HEK293 (cell line): Measurements from ENCODE around the gene IMPACT.
A peak's percentile ranks its signal among the peaks of the same experiment; 100 is the strongest.

ENCODE experiments used
- CTCF ChIA-PET: fragments of 350-600 bp; formaldehyde crosslinking; extraction: SDS; loops from one replicate; lab custom pipeline; 2021; ENCODE audit warnings: antibody characterized with exemption; lab: Yijun Ruan, JAX
- POLR2A ChIA-PET: fragments of 300-600 bp; formaldehyde crosslinking; extraction: SDS; loops from one replicate; lab custom pipeline; 2020; ENCODE audit warnings: antibody characterized with exemption, inconsistent platforms; lab: Yijun Ruan, JAX
- H3K27ac ChIP-seq: fragments of 200-500 bp; sonication (Bioruptor generic); 2 replicates; pipeline ENCODE4 v1.5.1; 2014; ENCODE audit warnings: low read depth, low read length, control low read depth, inconsistent platforms; ENCODE audit errors: extremely low read depth
- H3K36me3 ChIP-seq, 2 experiments: fragments of 200-500 bp in 1 of 2; sonication (Bioruptor generic) in 1 of 2; 1 replicate in 1 of 2; 2 replicates in 1 of 2; pipeline ENCODE4 v1.5.1; 2014 to 2017; ENCODE audit warnings: inconsistent platforms in 2 of 2, low read length in 2 of 2; ENCODE audit not compliant: control insufficient read depth in 2 of 2, insufficient read depth in 1 of 2
- H3K4me1 ChIP-seq: fragments of 200-500 bp; sonication (Bioruptor generic); 2 replicates; pipeline ENCODE4 v1.5.1; 2014; ENCODE audit warnings: mild to moderate bottlenecking, low read length, inconsistent platforms; ENCODE audit not compliant: control insufficient read depth, insufficient read depth
- H3K4me3 ChIP-seq: 2 replicates; pipeline ENCODE4 v1.5.1; 2011; ENCODE audit warnings: low read depth, mild to moderate bottlenecking, control low read depth, low read length, moderate library complexity
- H3K9me3 ChIP-seq: fragments of 200-500 bp; sonication (Bioruptor generic); 2 replicates; pipeline ENCODE4 v1.5.1; 2014; ENCODE audit warnings: low read depth, low read length, inconsistent platforms; ENCODE audit not compliant: control insufficient read depth, insufficient read depth
- BCL11A ChIP-seq: fragments of 450-650 bp; formaldehyde crosslinking; IDR thresholded peaks from 2 replicates; pipeline ENCODE4 v1.5.1; 2016; ENCODE audit warnings: low read depth, missing biosample characterization, missing genetic modification characterization
- FEZF1 ChIP-seq: fragments of 450-650 bp; formaldehyde crosslinking; IDR thresholded peaks from 2 replicates; pipeline ENCODE4 v1.5.1; 2016; ENCODE audit warnings: missing biosample characterization, missing genetic modification characterization
- KLF16 ChIP-seq: fragments of 450-650 bp; formaldehyde crosslinking; IDR thresholded peaks from 2 replicates; pipeline ENCODE4 v1.5.1; 2017; ENCODE audit warnings: missing biosample characterization, missing genetic modification characterization
- KLF8 ChIP-seq: fragments of 450-650 bp; formaldehyde crosslinking; IDR thresholded peaks from 2 replicates; pipeline ENCODE4 v1.5.1; 2016; ENCODE audit warnings: missing biosample characterization, missing genetic modification characterization
- PRDM6 ChIP-seq: fragments of 450-650 bp; formaldehyde crosslinking; IDR thresholded peaks from 2 replicates; pipeline ENCODE4 v1.5.1; 2017; ENCODE audit warnings: missing biosample characterization, missing genetic modification characterization
- SCRT1 ChIP-seq: fragments of 450-650 bp; formaldehyde crosslinking; IDR thresholded peaks from 2 replicates; pipeline ENCODE4 v1.5.1; 2016; ENCODE audit warnings: missing biosample characterization, missing genetic modification characterization, borderline replicate concordance
- SCRT2 ChIP-seq: fragments of 450-650 bp; formaldehyde crosslinking; IDR thresholded peaks from 2 replicates; pipeline ENCODE4 v1.5.1; 2016; ENCODE audit warnings: missing biosample characterization, missing genetic modification characterization
- ZNF133 ChIP-seq: fragments of 450-650 bp; formaldehyde crosslinking; IDR thresholded peaks from 2 replicates; pipeline ENCODE4 v1.5.1; 2016; ENCODE audit warnings: missing biosample characterization, missing genetic modification characterization
- ZNF2 ChIP-seq: fragments of 450-650 bp; formaldehyde crosslinking; IDR thresholded peaks from 2 replicates; pipeline ENCODE4 v1.5.1; 2016; ENCODE audit warnings: missing biosample characterization, missing genetic modification characterization
- ZNF223 ChIP-seq: fragments of 450-650 bp; formaldehyde crosslinking; IDR thresholded peaks from 2 replicates; pipeline ENCODE4 v1.5.1; 2016; ENCODE audit warnings: missing biosample characterization, missing genetic modification characterization
- ZNF280C ChIP-seq: fragments of 450-650 bp; formaldehyde crosslinking; IDR thresholded peaks from 2 replicates; pipeline ENCODE4 v1.5.1; 2016; ENCODE audit warnings: missing biosample characterization, missing genetic modification characterization
- ZNF501 ChIP-seq: fragments of 450-650 bp; formaldehyde crosslinking; IDR thresholded peaks from 2 replicates; pipeline ENCODE4 v1.5.1; 2016; ENCODE audit warnings: missing biosample characterization, missing genetic modification characterization
- ZNF658 ChIP-seq: fragments of 450-650 bp; formaldehyde crosslinking; IDR thresholded peaks from 2 replicates; pipeline ENCODE4; 2016; ENCODE audit warnings: missing biosample characterization, missing genetic modification characterization
- ZNF704 ChIP-seq: fragments of 450-650 bp; formaldehyde crosslinking; IDR thresholded peaks from 2 replicates; pipeline ENCODE4 v1.5.1; 2016; ENCODE audit warnings: missing biosample characterization, missing genetic modification characterization
- TF ChIP-seq, protein P1 (sequence below): fragments of 450-650 bp; formaldehyde crosslinking; IDR thresholded peaks from 2 replicates; pipeline ENCODE4 v1.5.1; 2016; ENCODE audit warnings: missing biosample characterization, missing genetic modification characterization, borderline replicate concordance
- TF ChIP-seq, protein P2 (sequence below): fragments of 450-650 bp; formaldehyde crosslinking; IDR thresholded peaks from 2 replicates; pipeline ENCODE4 v1.5.1; 2016; ENCODE audit warnings: missing biosample characterization, missing genetic modification characterization
- TF ChIP-seq, protein P3 (sequence below): fragments of 450-650 bp; formaldehyde crosslinking; IDR thresholded peaks from 2 replicates; pipeline ENCODE4 v1.5.1; 2016; ENCODE audit warnings: missing biosample characterization, missing genetic modification characterization
- TF ChIP-seq, protein P4 (sequence below): fragments of 450-650 bp; formaldehyde crosslinking; IDR thresholded peaks from 2 replicates; pipeline ENCODE4 v1.5.1; 2017; ENCODE audit warnings: missing biosample characterization, missing genetic modification characterization
- TF ChIP-seq, protein P5 (sequence below): fragments of 450-650 bp; IDR thresholded peaks from 2 replicates; pipeline ENCODE4 v1.5.1; 2018; ENCODE audit warnings: missing biosample characterization, missing genetic modification characterization

The IMPACT gene

DNA sequence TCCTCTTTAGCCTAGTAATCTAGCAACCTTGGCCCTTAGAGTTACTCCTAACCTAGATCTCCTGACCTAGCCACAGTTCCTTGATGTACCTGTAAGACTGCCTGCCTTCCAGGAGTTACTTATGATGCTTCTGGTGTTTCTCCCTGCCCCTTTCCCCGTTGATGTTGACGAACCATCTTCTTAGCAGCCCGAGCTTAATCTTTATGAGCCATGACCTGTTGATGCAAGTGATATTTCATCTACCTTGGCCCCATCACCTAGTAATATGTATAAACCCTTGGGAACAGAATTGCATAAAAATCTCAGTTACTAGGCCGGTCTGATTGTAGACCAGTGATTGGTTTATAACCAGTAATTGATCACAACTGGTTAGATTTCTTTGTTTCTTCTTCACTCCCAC is 2.7 kb downstream of the IMPACT start:
- no peak overlapping the region for H3K27ac ChIP-seq
- TF ChIP-seq SCRT2 (tag by site-specific recombination) (peak; percentile 83), KLF8 (tag by site-specific recombination) (no peak), ZNF704 (tag by site-specific recombination) (no peak), BCL11A (tag by site-specific recombination) (no peak), KLF16 (no peak), SCRT1 (peak; percentile 67)
- TF ChIP-seq, protein P1, sequence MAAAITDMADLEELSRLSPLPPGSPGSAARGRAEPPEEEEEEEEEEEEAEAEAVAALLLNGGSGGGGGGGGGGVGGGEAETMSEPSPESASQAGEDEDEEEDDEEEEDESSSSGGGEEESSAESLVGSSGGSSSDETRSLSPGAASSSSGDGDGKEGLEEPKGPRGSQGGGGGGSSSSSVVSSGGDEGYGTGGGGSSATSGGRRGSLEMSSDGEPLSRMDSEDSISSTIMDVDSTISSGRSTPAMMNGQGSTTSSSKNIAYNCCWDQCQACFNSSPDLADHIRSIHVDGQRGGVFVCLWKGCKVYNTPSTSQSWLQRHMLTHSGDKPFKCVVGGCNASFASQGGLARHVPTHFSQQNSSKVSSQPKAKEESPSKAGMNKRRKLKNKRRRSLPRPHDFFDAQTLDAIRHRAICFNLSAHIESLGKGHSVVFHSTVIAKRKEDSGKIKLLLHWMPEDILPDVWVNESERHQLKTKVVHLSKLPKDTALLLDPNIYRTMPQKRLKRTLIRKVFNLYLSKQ (tag by site-specific recombination), result no peak
- H3K4me1 ChIP-seq, result no peaks in the 10 kb centered on the region
- POLR2A ChIA-PET, result interaction anchor here (1.1 kb wide), 1 partner anchor 31 kb away, joined by 7 read pairs; the partner anchor contains the start of gene OSBPL1A
- H3K4me3 ChIP-seq, result no peak overlapping the region
- CTCF ChIA-PET, result interaction anchor here (0.6 to 1.9 kb wide), 8 partner anchors 7 to 60 kb away, joined by 3 to 8 read pairs (median 4); no protein-coding TSS in a partner anchor
- H3K9me3 ChIP-seq, result no peaks in the 10 kb centered on the region
- peaks cover 22 to 28% of the 10 kb centered on the region in 2 experiments for H3K36me3 ChIP-seq

- CTCF ChIA-PET, result interaction anchor here (0.8 to 1.7 kb wide), 4 partner anchors 10 to 59 kb away, joined by 3 to 4 read pairs (median 4); no protein-coding TSS in a partner anchor
- Histone ChIP-seq H3K36me3 (peaks cover 41 to 54% of the 10 kb centered on the region in 2 experiments), H3K4me1 (no peaks in the 10 kb centered on the region), H3K9me3 (no peaks in the 10 kb centered on the region), H3K4me3 (no peak overlapping the region), H3K27ac (no peak overlapping the region)
- POLR2A ChIA-PET, result interaction anchor here (0.7 to 0.8 kb wide), 2 partner anchors 35 to 356 kb away, joined by 5 read pairs; partner anchors contain the start of gene OSBPL1A
- TF ChIP-seq ZNF280C (tag by site-specific recombination) (no peak), ZNF658 (tag by site-specific recombination) (no peak), ZNF501 (tag by site-specific recombination) (no peak), ZNF2 (tag by site-specific recombination) (no peak), PRDM6 (tag by site-specific recombination) (no peak), ZNF133 (tag by site-specific recombination) (no peak), ZNF223 (tag by site-specific recombination) (no peak), FEZF1 (no peak)
- TF ChIP-seq, protein P2, sequence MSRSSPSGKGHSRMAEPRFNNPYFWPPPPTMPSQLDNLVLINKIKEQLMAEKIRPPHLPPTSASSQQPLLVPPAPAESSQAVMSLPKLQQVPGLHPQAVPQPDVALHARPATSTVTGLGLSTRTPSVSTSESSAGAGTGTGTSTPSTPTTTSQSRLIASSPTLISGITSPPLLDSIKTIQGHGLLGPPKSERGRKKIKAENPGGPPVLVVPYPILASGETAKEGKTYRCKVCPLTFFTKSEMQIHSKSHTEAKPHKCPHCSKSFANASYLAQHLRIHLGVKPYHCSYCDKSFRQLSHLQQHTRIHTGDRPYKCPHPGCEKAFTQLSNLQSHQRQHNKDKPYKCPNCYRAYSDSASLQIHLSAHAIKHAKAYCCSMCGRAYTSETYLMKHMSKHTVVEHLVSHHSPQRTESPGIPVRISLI (tag by site-specific recombination), result no peak
- TF ChIP-seq, protein P3, sequence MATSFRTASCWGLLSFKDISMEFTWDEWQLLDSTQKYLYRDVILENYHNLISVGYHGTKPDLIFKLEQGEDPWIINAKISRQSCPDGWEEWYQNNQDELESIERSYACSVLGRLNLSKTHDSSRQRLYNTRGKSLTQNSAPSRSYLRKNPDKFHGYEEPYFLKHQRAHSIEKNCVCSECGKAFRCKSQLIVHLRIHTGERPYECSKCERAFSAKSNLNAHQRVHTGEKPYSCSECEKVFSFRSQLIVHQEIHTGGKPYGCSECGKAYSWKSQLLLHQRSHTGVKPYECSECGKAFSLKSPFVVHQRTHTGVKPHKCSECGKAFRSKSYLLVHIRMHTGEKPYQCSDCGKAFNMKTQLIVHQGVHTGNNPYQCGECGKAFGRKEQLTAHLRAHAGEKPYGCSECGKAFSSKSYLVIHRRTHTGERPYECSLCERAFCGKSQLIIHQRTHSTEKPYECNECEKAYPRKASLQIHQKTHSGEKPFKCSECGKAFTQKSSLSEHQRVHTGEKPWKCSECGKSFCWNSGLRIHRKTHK (tag by site-specific recombination), result no peak
- TF ChIP-seq, protein P4, sequence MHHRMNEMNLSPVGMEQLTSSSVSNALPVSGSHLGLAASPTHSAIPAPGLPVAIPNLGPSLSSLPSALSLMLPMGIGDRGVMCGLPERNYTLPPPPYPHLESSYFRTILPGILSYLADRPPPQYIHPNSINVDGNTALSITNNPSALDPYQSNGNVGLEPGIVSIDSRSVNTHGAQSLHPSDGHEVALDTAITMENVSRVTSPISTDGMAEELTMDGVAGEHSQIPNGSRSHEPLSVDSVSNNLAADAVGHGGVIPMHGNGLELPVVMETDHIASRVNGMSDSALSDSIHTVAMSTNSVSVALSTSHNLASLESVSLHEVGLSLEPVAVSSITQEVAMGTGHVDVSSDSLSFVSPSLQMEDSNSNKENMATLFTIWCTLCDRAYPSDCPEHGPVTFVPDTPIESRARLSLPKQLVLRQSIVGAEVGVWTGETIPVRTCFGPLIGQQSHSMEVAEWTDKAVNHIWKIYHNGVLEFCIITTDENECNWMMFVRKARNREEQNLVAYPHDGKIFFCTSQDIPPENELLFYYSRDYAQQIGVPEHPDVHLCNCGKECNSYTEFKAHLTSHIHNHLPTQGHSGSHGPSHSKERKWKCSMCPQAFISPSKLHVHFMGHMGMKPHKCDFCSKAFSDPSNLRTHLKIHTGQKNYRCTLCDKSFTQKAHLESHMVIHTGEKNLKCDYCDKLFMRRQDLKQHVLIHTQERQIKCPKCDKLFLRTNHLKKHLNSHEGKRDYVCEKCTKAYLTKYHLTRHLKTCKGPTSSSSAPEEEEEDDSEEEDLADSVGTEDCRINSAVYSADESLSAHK (tag by site-specific recombination), result no peak
- TF ChIP-seq, protein P5, sequence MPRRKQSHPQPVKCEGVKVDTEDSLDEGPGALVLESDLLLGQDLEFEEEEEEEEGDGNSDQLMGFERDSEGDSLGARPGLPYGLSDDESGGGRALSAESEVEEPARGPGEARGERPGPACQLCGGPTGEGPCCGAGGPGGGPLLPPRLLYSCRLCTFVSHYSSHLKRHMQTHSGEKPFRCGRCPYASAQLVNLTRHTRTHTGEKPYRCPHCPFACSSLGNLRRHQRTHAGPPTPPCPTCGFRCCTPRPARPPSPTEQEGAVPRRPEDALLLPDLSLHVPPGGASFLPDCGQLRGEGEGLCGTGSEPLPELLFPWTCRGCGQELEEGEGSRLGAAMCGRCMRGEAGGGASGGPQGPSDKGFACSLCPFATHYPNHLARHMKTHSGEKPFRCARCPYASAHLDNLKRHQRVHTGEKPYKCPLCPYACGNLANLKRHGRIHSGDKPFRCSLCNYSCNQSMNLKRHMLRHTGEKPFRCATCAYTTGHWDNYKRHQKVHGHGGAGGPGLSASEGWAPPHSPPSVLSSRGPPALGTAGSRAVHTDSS (tag by site-specific recombination), result no peak
Observed at GRCh38 chr18:24432618-24433017, 6.1 kb downstream of the IMPACT start.
